Measurements from ENCODE around the gene DNAJC12. TPM values are rescaled to one million over a fixed set of nuclear protein-coding genes. Genes with fewer than 3 reads are reported as not detected.

Gene DNAJC12
- total RNA-seq, 1 experiment from 2014 or later, result 4.3 TPM

- no peaks in the 10 kb centered on the region for H3K27me3 ChIP-seq (ENCODE audit: insufficient read depth, low read length)
- H3K36me3 ChIP-seq (ENCODE audit: control insufficient read depth in 1 of 2, insufficient read depth in 2 of 2, low read length in 2 of 2), result no peaks in the 10 kb centered on the region
- no peak overlapping the region for H3K4me2 ChIP-seq (ENCODE audit: low read length)
- H2AFZ ChIP-seq (ENCODE audit: low read depth, low read length, poor library complexity, severe bottlenecking), result no peak overlapping the region
- intact Hi-C loops (cut with micrococcal nuclease), result no loop called here
- peaks cover 4 to 10% of the 10 kb centered on the region in 2 experiments; a peak in 3 of 4 replicates for H3K4me1 ChIP-seq (ENCODE audit: control insufficient read depth in 1 of 2, insufficient read depth in 2 of 2, low read length in 2 of 2)
- ChIA-PET CTCF (no interaction called here), POLR2A (no interaction called here), RAD21 (ENCODE audit: low non-redundant PET in 1 of 2, low total read pairs in 2 of 2, uncharacterized antibody in 2 of 2, unreplicated experiment in 2 of 2) (no interaction called here)
- no TSS peak for BruUV-seq (replicated peaks)
- DNase-seq (ENCODE audit: low read depth, low spot score) (no peak), ATAC-seq (no peak)
- no peaks in the 10 kb centered on the region for H3K79me2 ChIP-seq (ENCODE audit: insufficient read depth, low read length)
- no peak overlapping the region for H3K4me3 ChIP-seq (replicated peaks in 1 of 2; ENCODE audit: low read depth in 1 of 2, low read length in 2 of 2)
- H3K9ac ChIP-seq (ENCODE audit: low read length), result no peak overlapping the region
- TF ChIP-seq REST (IDR thresholded peaks at IDR 0.05; ENCODE audit: low read depth) (no peak), ZBTB33 (IDR thresholded peaks at IDR 0.05; ENCODE audit: extremely low read depth, insufficient replicate concordance, low read length) (no peak), SP1 (IDR thresholded peaks at IDR 0.05; ENCODE audit: low read depth) (no peak), CBX3 (IDR thresholded peaks at IDR 0.05; ENCODE audit: low read depth) (no peak), EZH2 (IDR thresholded peaks at IDR 0.05) (no peak), TCF7L2 (IDR thresholded peaks at IDR 0.05; ENCODE audit: borderline replicate concordance, extremely low read depth, insufficient read depth, insufficient read length) (no peak), SIN3A (IDR thresholded peaks at IDR 0.05; ENCODE audit: low read depth) (no peak), CTCF (IDR thresholded peaks at IDR 0.05 in 2 of 3, conservative IDR thresholded peaks at IDR 0.05 in 1 of 3; ENCODE audit: borderline replicate concordance in 1 of 3, insufficient read depth in 1 of 3, low read depth in 2 of 3, low read length in 2 of 3) (no peak), SRF (IDR thresholded peaks at IDR 0.05; ENCODE audit: low read depth) (no peak), ZFX (IDR thresholded peaks at IDR 0.05) (no peak), ATF3 (IDR thresholded peaks at IDR 0.05) (no peak), CEBPB (IDR thresholded peaks at IDR 0.05; ENCODE audit: low read depth) (no peak), ZNF274 (IDR thresholded peaks at IDR 0.05; ENCODE audit: low read depth, low read length) (no peak), FOSL1 (IDR thresholded peaks at IDR 0.05; ENCODE audit: low read depth) (no peak), EGR1 (IDR thresholded peaks at IDR 0.05; ENCODE audit: low read depth) (no peak), RAD21 (IDR thresholded peaks at IDR 0.05; ENCODE audit: low read depth) (no peak), JUND (IDR thresholded peaks at IDR 0.05) (no peak), ELF1 (IDR thresholded peaks at IDR 0.05; ENCODE audit: borderline replicate concordance, low read depth) (no peak), EZH2phosphoT487 (IDR thresholded peaks at IDR 0.05; ENCODE audit: borderline replicate concordance) (no peak)
- H3K9me2 ChIP-seq (ENCODE audit: insufficient read depth), result no peaks in the 10 kb centered on the region
- H4K20me1 ChIP-seq (ENCODE audit: insufficient read depth), result no peaks in the 10 kb centered on the region
- no peak overlapping the region for H3K27ac ChIP-seq (ENCODE audit: low read depth, low read length)
- H3K9me3 ChIP-seq (ENCODE audit: control insufficient read depth in 1 of 2, insufficient read depth in 1 of 2, low read depth in 1 of 2, low read length in 2 of 2), result no peaks in the 10 kb centered on the region
Measured at GRCh38 chr10:67839951-67840350, 2.0 kb upstream of the DNAJC12 start.

Data from HCT116 (cell line).